Measurements from ENCODE around the gene RCOR2.

RCOR2 gene

GRCh38 chr11:63907063-63907462 lies 9.9 kb downstream of the RCOR2 start:
- DNase-seq (ENCODE audit: low read depth): no peak

- peak; percentile 36 for DNase-seq (ENCODE audit: low read depth)
Observed at GRCh38 chr11:63906585-63906984, 10.4 kb downstream of the RCOR2 start.

- no peak for DNase-seq (ENCODE audit: low read depth)
Observed at GRCh38 chr11:63906087-63906486, 10.9 kb downstream of the RCOR2 start.

- DNase-seq (ENCODE audit: low read depth): no peak
Observed at GRCh38 chr11:63905179-63905578, 11.8 kb downstream of the RCOR2 start.

GRCh38 chr11:63904743-63905142 lies 12.2 kb downstream of the RCOR2 start:
- no peak for DNase-seq (ENCODE audit: low read depth)

GRCh38 chr11:63903884-63904283 lies 13.1 kb downstream of the RCOR2 start:
- DNase-seq (ENCODE audit: low read depth): no peak

GRCh38 chr11:63901660-63902059 lies 15.3 kb downstream of the RCOR2 start:
- DNase-seq (ENCODE audit: low read depth): peak; percentile 46

- no peak for DNase-seq (ENCODE audit: low read depth)
Observed at GRCh38 chr11:63897459-63898146, 19.4 kb downstream of the RCOR2 start.

GRCh38 chr11:63896071-63896470 lies 20.9 kb downstream of the RCOR2 start:
- DNase-seq (ENCODE audit: low read depth): no peak

GRCh38 chr11:63893355-63893754 lies 23.6 kb downstream of the RCOR2 start:
- no peak for DNase-seq (ENCODE audit: low read depth)

- DNase-seq (ENCODE audit: low read depth): peak; percentile 23
Observed at GRCh38 chr11:63892228-63892627, 24.7 kb downstream of the RCOR2 start.

GRCh38 chr11:63890368-63890767 lies 26.6 kb downstream of the RCOR2 start:
- DNase-seq (ENCODE audit: low read depth): no peak

- no peak for DNase-seq (ENCODE audit: low read depth)
Observed at GRCh38 chr11:63889344-63889743, 27.6 kb downstream of the RCOR2 start.

GRCh38 chr11:63888170-63889086 lies 28.5 kb downstream of the RCOR2 start:
- DNase-seq (ENCODE audit: low read depth): peak; percentile 27

GRCh38 chr11:63887386-63887999 lies 29.5 kb downstream of the RCOR2 start:
- DNase-seq (ENCODE audit: low read depth): no peak

- no peak for DNase-seq (ENCODE audit: low read depth)
Observed at GRCh38 chr11:63884196-63884932, 32.6 kb downstream of the RCOR2 start.

- DNase-seq (ENCODE audit: low read depth): no peak
Observed at GRCh38 chr11:63883791-63884190, 33.2 kb downstream of the RCOR2 start.

GRCh38 chr11:63882555-63883242 lies 34.3 kb downstream of the RCOR2 start:
- no peak for DNase-seq (ENCODE audit: low read depth)

GRCh38 chr11:63880403-63880790 lies 36.6 kb downstream of the RCOR2 start:
- DNase-seq (ENCODE audit: low read depth): no peak

- DNase-seq (ENCODE audit: low read depth): peak; percentile 38
Observed at GRCh38 chr11:63879598-63880402, 37.2 kb downstream of the RCOR2 start.

Data from ELR (cell line).